Stimulated activated CD8-positive, alpha-beta memory T cell treated with anti-CD3 and anti-CD28 coated beads, Interleukin-15, amount 100 ng/mL, for 1 hour (primary cell): ENCODE measurements around the gene CCDC107.

Experiments used
- DNase-seq: peaks from one replicate; pipeline ENCODE4 v3.0.0-alpha.2; 2020; ENCODE audit warnings: low read depth

Gene CCDC107

GRCh38 chr9:35661756-35662350 lies 3.8 kb downstream of the CCDC107 start:
- no peak for DNase-seq

GRCh38 chr9:35662437-35662836 lies 4.3 kb downstream of the CCDC107 start:
- DNase-seq: no peak

GRCh38 chr9:35664531-35665470 lies 6.7 kb downstream of the CCDC107 start, which contains the start of gene ARHGEF39:
Gene ARHGEF39, minus strand, starts transcription at chr9:35665195. Its CDS starts 26 bp downstream, at chr9:35665169.
- DNase-seq: no peak

DNA sequence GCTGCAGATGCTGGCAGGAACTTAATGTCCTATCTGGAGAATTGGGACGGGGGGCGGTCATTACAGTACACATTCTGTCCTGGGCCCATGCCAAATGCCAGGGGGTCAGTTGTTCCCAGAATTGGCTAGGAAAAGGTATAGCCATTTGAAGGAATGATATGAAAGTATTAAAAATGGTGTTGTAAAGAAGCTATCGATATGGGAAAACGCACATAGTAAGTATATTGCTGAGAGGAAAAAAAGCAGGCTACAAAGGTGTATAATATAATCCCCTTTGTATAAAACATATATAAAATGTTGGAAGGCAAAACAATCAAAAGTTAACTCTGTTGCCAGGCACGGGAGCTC lies 7.4 kb downstream of the CCDC107 start:
- DNase-seq: no peak

GRCh38 chr9:35666045-35666444 lies 8.0 kb downstream of the CCDC107 start:
- DNase-seq: no peak

GRCh38 chr9:35666549-35666948 lies 8.5 kb downstream of the CCDC107 start:
- no peak for DNase-seq

- no peak for DNase-seq
Measured at GRCh38 chr9:35667939-35668338, 9.8 kb downstream of the CCDC107 start.

- DNase-seq: no peak
Measured at GRCh38 chr9:35669331-35670145, 11.4 kb downstream of the CCDC107 start.

DNA sequence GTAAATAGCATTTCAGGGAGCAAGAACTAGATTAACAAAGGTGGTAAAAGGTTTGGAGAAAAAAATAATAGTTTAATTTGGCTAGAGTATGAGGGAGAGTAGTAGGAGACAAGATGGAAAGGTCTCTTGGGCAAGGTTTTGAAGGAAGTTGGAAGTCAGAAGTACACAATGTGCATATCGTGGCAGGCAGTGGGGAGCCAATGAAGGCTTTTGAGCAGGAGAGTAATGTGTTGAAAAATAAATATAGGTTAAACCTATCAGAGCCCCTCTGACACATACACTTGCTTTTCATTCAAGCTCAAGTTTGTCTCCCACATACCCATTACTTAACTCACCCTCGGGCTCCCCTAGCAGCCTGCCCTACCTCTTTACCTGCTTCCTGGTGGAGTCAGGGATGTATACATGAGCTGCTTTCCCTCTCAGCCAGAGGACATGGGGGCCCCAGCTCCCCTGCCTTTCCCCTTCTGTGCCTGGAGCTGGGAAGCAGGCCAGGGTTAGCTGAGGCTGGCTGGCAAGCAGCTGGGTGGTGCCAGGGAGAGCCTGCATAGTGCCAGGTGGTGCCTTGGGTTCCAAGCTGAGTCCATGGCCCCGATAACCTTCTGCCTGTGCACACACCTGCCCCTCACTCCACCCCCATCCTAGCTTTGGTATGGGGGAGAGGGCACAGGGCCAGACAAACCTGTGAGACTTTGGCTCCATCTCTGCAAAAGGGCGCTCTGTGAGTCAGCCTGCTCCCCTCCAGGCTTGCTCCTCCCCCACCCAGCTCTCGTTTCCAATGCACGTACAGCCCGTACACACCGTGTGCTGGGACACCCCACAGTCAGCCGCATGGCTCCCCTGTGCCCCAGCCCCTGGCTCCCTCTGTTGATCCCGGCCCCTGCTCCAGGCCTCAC lies 15.3 kb downstream of the CCDC107 start, which contains the start of gene CA9:
TSS of gene CA9 (plus strand) at position 797 of the 893 bp plus-strand sequence. CDS start at position 829, 32 bp downstream.
- DNase-seq: no peak

- DNase-seq: no peak
Measured at GRCh38 chr9:35674025-35674361, 15.9 kb downstream of the CCDC107 start.

GRCh38 chr9:35675204-35675603 lies 17.1 kb downstream of the CCDC107 start:
- DNase-seq: no peak

GRCh38 chr9:35675732-35676392 lies 17.8 kb downstream of the CCDC107 start:
- no peak for DNase-seq

GRCh38 chr9:35679091-35679490 lies 21.0 kb downstream of the CCDC107 start:
- no peak for DNase-seq

DNA sequence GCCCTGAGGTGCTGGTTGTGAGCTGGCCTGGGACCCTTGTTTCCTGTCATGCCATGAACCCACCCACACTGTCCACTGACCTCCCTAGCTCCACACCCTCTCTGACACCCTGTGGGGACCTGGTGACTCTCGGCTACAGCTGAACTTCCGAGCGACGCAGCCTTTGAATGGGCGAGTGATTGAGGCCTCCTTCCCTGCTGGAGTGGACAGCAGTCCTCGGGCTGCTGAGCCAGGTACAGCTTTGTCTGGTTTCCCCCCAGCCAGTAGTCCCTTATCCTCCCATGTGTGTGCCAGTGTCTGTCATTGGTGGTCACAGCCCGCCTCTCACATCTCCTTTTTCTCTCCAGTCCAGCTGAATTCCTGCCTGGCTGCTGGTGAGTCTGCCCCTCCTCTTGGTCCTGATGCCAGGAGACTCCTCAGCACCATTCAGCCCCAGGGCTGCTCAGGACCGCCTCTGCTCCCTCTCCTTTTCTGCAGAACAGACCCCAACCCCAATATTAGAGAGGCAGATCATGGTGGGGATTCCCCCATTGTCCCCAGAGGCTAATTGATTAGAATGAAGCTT lies 21.8 kb downstream of the CCDC107 start:
- DNase-seq: no peak

DNA sequence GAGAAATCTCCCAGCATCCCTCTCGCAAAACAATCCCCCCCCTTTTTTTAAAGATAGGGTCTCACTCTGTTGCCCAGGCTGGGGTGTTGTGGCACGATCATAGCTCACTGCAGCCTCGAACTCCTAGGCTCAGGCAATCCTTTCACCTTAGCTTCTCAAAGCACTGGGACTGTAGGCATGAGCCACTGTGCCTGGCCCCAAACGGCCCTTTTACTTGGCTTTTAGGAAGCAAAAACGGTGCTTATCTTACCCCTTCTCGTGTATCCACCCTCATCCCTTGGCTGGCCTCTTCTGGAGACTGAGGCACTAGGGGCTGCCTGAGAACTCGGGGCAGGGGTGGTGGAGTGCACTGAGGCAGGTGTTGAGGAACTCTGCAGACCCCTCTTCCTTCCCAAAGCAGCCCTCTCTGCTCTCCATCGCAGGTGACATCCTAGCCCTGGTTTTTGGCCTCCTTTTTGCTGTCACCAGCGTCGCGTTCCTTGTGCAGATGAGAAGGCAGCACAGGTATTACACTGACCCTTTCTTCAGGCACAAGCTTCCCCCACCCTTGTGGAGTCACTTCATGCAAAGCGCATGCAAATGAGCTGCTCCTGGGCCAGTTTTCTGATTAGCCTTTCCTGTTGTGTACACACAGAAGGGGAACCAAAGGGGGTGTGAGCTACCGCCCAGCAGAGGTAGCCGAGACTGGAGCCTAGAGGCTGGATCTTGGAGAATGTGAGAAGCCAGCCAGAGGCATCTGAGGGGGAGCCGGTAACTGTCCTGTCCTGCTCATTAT lies 22.4 kb downstream of the CCDC107 start:
- DNase-seq: no peak

DNA sequence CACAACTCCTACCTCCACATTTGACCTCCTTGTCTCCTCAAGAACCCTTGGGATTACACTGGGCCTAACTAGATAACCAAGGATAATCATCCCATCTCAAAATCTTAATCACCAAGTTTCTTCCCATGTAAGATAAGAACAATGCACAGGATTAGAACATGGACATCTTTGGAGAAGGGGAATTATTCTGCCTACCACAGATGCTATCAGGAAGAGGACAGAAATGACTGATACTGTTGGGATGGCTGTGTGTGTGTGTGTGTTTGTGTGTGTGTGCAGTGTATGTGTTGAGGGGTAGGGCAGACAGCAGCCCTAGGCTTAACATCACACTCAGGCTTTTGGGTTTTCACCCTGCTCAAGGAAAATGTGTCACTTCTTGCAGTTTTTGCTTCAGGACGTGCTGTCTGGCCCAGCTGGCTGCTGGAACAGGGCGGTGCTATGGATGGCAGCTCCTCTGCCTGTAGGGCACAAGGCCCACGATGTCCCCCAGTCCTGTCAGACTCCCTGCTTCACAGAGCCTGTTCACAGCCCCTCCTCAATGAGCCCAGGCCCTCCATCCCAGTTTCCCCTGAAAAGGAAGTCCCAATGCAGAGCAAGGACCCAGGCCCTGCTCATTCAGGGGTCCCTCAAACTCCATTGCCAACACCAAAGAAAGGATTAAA lies 23.4 kb downstream of the CCDC107 start:
- DNase-seq: no peak

- DNase-seq: no peak
Measured at GRCh38 chr9:35682051-35682450, 24.0 kb downstream of the CCDC107 start.

GRCh38 chr9:35682520-35683315 lies 24.6 kb downstream of the CCDC107 start:
- DNase-seq: no peak
